Globus pallidus (tissue), 1 donor: ENCODE measurements around the gene FZD8.

Source experiments
- DNase-seq: peaks from one replicate; pipeline ENCODE4 v3.0.0-alpha.2; 2015; ENCODE audit warnings: low spot score

Gene FZD8

DNA sequence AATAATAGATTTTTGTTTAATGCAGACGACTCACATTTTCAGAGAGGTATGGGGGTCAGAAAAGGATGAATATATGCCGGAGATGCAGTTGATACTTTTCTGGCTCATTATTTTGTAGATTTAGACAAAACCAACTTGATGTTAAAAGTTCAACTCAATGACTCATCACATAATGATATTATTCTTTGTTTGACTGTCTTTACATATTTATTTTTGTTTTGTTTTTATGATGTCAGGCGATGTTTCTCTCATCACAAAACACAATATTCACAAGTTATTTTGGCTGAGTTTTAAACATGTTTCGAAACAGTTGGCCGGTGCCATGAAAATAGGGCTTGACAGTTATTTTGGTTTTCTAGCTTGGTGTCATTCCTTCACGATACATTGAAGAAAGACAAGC lies 35.7 kb downstream of the FZD8 start:
- DNase-seq = no peak

DNA sequence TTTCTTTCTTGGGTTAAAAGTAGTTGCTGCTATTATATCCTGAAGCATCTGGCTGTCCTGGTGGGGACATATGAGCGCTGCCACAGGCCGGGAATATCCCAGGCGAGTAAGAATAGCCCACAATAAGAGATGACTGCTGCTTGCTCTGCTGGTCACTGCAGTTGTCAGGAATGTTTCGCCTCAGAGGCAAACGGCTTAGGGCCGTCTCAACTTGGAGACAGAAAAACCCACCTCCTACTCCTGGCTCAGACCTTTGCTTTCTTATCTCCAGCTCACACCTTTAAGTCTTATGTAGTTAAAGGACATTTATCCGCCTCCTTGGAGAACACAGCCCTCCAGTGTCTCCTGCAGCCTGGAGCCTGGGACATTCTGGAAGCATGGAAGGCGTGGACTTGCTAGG lies 36.9 kb downstream of the FZD8 start, which contains the start of gene GJD4:
GJD4 (plus strand) TSS at position 151 of the 400 bp plus-strand sequence; CDS start at position 378, 227 bp downstream.
- no peak for DNase-seq

DNA sequence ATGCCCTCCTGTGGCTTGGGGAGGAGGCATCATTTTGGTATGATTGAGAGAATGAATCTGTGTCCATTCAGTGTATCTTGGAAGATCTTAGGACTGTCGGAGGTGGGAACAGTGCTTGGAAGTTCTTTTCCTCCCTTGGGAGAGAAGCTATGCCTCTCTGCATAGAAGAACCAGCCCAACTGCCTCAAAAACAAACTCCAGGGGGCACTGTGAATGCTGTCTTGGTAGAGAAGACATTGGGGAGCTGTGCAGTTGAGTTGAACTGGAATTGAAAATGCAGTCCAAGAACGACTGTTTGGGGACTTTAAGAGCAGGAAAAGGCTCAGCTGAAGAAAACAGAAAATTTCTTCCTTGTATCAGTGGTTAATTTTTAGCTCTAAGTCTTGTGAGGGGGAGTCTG lies 41.9 kb downstream of the FZD8 start:
- DNase-seq = no peak

DNA sequence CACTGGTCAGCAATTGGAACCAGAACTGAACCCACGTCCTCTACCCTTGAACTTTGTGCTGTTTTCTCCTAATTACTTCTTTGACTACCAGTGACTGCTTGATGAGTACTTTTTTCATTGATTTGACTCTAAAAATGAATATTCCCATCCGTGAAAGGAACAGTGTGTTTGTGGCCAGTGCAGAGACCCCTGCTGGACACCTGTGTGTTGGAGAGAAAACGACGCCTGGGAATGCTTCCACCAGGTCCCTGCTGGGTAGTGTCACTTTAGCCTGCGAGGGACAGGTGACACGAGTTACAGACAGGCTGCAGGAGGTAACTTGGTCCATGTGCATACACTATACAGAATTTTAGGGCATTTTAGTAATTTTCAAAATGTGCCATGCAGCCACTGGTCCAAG lies 43.7 kb downstream of the FZD8 start:
- DNase-seq = no peak

DNA sequence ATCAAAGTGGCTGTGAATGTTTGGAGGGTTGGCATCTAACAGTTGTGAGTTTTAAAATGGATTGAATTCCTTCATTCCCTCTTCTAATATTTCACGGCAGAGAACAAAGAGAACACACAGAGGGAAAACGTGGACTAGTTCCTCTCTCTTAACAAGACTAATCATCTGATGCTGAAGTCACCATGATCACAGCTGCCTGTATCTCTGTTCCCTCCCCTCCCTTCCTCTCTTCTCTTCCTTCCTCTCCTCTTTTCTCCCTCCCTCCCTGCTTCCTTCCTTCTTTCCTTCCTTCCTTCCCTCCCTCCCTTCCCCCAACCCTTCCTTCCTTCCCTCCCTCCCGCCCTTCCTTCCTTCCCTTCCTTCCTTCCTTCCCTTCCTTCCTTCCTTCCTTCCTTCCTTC lies 47.0 kb downstream of the FZD8 start:
- no peak for DNase-seq

DNA sequence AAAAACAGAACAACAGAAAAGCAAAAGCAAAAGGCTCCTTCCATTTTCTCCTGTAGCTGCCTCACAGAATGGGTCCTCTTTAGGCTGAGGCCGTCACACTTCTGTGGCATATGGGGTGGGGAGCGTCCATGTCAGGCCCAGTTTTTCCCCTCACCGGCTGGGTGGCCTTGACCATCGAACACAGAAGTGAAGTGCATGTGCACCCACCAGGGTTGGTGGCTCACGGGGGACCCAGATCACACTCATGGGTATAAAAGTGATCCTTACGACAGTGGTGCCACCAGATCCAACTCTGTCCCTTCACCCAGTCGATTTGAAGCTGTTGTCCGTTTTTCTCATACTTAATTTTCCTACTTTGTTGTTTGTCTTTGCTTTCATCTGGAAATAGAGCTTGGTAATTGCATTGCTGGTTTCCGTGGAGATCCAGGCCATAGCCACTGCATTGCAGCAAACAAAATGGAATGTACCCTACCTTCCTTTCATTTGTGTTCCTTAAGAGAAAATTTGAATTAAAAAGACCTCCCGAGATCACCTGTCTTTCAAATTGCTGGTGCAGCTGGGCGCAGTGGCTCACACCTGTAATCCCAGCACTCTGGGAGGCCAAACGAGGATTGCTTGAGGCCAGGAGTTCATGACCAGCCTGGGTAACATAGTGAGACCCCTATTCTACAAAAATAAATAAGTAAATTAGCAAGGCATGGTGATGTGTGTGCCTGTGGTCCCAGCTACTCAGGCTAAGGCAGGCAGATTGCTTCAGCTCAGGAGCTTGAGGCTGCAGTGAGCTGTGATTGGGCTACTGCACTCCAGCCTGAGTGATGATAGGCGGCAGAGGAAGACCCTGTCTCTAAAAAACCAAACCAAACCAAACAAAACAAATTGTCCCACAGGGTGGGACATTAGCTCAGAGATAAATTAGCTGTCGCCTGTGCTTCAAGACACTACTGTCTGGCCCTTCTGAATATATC lies 47.7 kb downstream of the FZD8 start:
- DNase-seq = no peak

DNA sequence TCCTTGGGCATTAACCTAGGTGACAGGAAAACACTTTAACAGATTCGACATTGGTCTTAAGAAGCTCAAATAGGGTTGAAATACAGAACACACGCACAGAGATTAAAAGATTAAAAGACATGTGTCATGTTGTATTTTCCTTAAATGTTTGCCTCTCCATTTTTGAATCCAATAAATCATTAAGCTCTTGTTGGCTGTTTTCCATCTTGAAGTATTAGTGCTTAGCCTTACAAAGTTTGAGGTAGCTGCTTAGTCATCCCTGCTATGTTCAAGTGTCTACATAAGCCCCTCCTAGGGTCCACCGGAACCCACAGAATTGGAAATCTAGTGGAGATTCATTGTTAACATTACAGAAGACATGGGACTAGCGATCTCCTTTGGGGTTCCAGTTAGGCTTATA lies 49.7 kb downstream of the FZD8 start:
- no peak for DNase-seq

DNA sequence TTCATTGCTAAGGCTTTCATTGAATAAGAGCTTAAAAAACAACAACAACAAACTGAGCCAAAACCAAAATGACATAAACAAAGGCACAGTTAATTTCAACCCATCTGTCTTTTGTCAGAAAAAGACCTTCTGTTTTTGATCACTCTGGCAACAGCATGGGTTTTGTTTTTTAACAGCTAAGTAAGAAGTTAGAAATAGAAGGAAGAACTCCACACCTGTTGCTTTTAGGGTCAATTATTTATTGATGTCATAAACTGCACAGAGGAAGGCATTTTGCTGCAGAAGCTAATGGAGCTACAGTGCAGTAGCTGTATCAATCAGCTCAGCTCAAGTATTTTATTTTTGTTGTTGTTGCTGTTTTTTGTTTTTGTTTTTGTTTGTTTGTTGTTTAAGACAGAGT lies 53.3 kb downstream of the FZD8 start:
- DNase-seq = no peak
